B cell (primary cell): ENCODE results near the gene C1orf87. TPM values are rescaled to one million over a fixed set of nuclear protein-coding genes. Genes with fewer than 3 reads are reported as not detected.

Experiments used
- ATAC-seq: fragments of 200-7000 bp; cut with Tn5 transposase; one replicate; pipeline ENCODE4 v1.10.0; 2021; ENCODE audit warnings: low read depth, mild to moderate bottlenecking, moderate number of reproducible peaks, moderate library complexity
- CTCF ChIA-PET: fragments of 350-600 bp; sonication (Branson Sonifier 250); formaldehyde crosslinking; loops from one replicate; lab custom pipeline; 2021; ENCODE audit warnings: antibody characterized with exemption, inconsistent platforms; lab: Charles Lee
- POLR2A ChIA-PET: fragments of 350-600 bp; sonication (Branson Sonifier 250); formaldehyde crosslinking; loops from one replicate; lab custom pipeline; 2021; ENCODE audit warnings: antibody characterized with exemption; lab: Charles Lee
- DNase-seq: peaks from one replicate; pipeline ENCODE4 v3.0.0; 2013
- H2AFZ ChIP-seq: 2 replicates; pipeline ENCODE4 v1.6.1; 2012; ENCODE audit warnings: mild to moderate bottlenecking, low read depth, low read length; ENCODE audit not compliant: insufficient read depth, poor library complexity, severe bottlenecking
- H3K27ac ChIP-seq, 2 donors: 1 replicate in 1 of 2; 2 replicates in 1 of 2; pipeline ENCODE4 v1.5.1; 2012 to 2013; ENCODE audit warnings: low read length in 2 of 2, mild to moderate bottlenecking in 2 of 2, moderate library complexity in 1 of 2
- H3K27me3 ChIP-seq, 4 experiments: fragments of 200-600 bp in 1 of 4; sonication (generic) in 1 of 4; replicated peaks in 1 of 4; 1 replicate in 2 of 4; 2 replicates in 2 of 4; pipeline versions ENCODE4 v1.6.1 to v1.7.0; 2013 to 2016; ENCODE audit warnings: low read length in 3 of 4, mild to moderate bottlenecking in 2 of 4, mixed read lengths in 1 of 4, moderate library complexity in 1 of 4; ENCODE audit not compliant: insufficient read depth in 4 of 4, control insufficient read depth in 3 of 4; ENCODE audit errors: control extremely low read depth in 1 of 4
- H3K36me3 ChIP-seq, 2 experiments: replicated peaks in 1 of 2; 1 replicate in 1 of 2; 2 replicates in 1 of 2; pipeline versions ENCODE4 v1.6.1 to v1.7.1; 2013; ENCODE audit warnings: low read length in 1 of 2; ENCODE audit not compliant: insufficient read depth in 2 of 2, control insufficient read depth in 1 of 2; ENCODE audit errors: control extremely low read depth in 1 of 2, extremely low read depth in 1 of 2
- H3K4me1 ChIP-seq, 2 donors: fragments of 200-600 bp in 1 of 2; sonication (generic) in 1 of 2; 1 replicate in 1 of 2; 2 replicates in 1 of 2; pipeline versions ENCODE4 v1.5.1 to v1.6.1; 2013 to 2017; ENCODE audit warnings: low read length in 2 of 2; ENCODE audit not compliant: control insufficient read depth in 2 of 2, insufficient read depth in 2 of 2
- H3K4me2 ChIP-seq: replicated peaks from 2 replicates; pipeline ENCODE3; 2012; ENCODE audit warnings: mild to moderate bottlenecking, low read depth, low read length; ENCODE audit not compliant: poor library complexity, severe bottlenecking
- H3K4me3 ChIP-seq, 5 experiments: fragments of 200-600 bp in 1 of 5; sonication (generic) in 1 of 5; 1 replicate in 3 of 5; 2 replicates in 2 of 5; pipeline versions ENCODE4 v1.5.1 to v1.7.0; 2011 to 2016; ENCODE audit warnings: low read length in 4 of 5, mild to moderate bottlenecking in 4 of 5, low read depth in 2 of 5, control low read depth in 1 of 5, moderate library complexity in 1 of 5; ENCODE audit not compliant: insufficient read depth in 1 of 5; ENCODE audit errors: control extremely low read depth in 1 of 5, extremely low read depth in 1 of 5
- H3K79me2 ChIP-seq: fragments of 200-600 bp; sonication (generic); one replicate; pipeline ENCODE4 v1.6.0; 2016; ENCODE audit warnings: low read length; ENCODE audit not compliant: control insufficient read depth, insufficient read depth
- H3K9ac ChIP-seq: fragments of 200-600 bp; sonication (generic); 2 replicates; pipeline ENCODE4 v1.6.1; 2017; ENCODE audit warnings: mild to moderate bottlenecking, low read length, moderate library complexity
- H3K9me3 ChIP-seq, 3 donors: one replicate each; pipeline versions ENCODE4 v1.6.1 to v1.7.1; 2013; ENCODE audit warnings: low read length in 2 of 3; ENCODE audit not compliant: control insufficient read depth in 2 of 3, insufficient read depth in 1 of 3; ENCODE audit errors: control extremely low read depth in 1 of 3
- H4K20me1 ChIP-seq: 2 replicates; pipeline ENCODE4 v1.6.0; 2012; ENCODE audit warnings: mild to moderate bottlenecking, low read length; ENCODE audit not compliant: insufficient read depth, control insufficient read depth, poor library complexity, severe bottlenecking
- H3K27ac Mint-ChIP-seq: one replicate; pipeline ENCODE4 v1.8.0; 2021; ENCODE audit warnings: mixed read lengths
- H3K27me3 Mint-ChIP-seq: one replicate; pipeline ENCODE4 v1.8.0; 2021; ENCODE audit warnings: mixed read lengths
- H3K4me1 Mint-ChIP-seq: one replicate; pipeline ENCODE4 v1.8.0; 2021; ENCODE audit warnings: mixed read lengths
- H3K4me3 Mint-ChIP-seq: one replicate; pipeline ENCODE4 v1.8.0; 2021; ENCODE audit warnings: mixed read lengths
- H3K9me3 Mint-ChIP-seq: one replicate; pipeline ENCODE4 v1.8.0; 2022; ENCODE audit warnings: mixed read lengths; ENCODE audit not compliant: insufficient read depth
- CTCF ChIP-seq: fragments of 200-600 bp; IDR thresholded peaks from one replicate; pipeline ENCODE4 v1.8.0; 2022; ENCODE audit warnings: antibody characterized with exemption, mild to moderate bottlenecking
- EZH2 ChIP-seq: IDR thresholded peaks from 2 replicates; pipeline ENCODE4 v1.6.1; 2012; ENCODE audit warnings: borderline replicate concordance, low read depth, mild to moderate bottlenecking, moderate library complexity, low read length; ENCODE audit not compliant: insufficient read depth, poor library complexity, severe bottlenecking
- WGBS: methylation state at CpG from one replicate; pipeline ENCODE4 v1.1.5; 2013; ENCODE audit warnings: missing lambda C conversion rate; ENCODE audit not compliant: insufficient coverage; 5-methylcytosine and 5-hydroxymethylcytosine counted together
- intact Hi-C: fragments of 100-400 bp; cut with micrococcal nuclease; formaldehyde crosslinking; loops from one replicate; pipeline ENCODE4 v1.10.0; 2022
- polyA plus RNA-seq: library from polyadenylated mRNA; depleted of rRNA; stranded (reverse); fragments of >200 nt; gene quantifications from 2 replicates; pipeline ENCODE4 v1.2.3, GENCODE V29; 2012
- total RNA-seq, 2 donors: library from RNA; stranded (reverse); fragments of 120-200 nt in 1 of 2; gene quantifications; 1 replicate in 1 of 2; 2 replicates in 1 of 2; pipeline versions ENCODE4 v1.2.3 to v1.2.4, GENCODE V29; 2013 to 2022

Gene C1orf87
- total and polyA plus RNA-seq, 2 donors (not counting 1 experiment from before 2014, with no cell fraction given) = not detected

- H3K79me2 ChIP-seq = no peaks in the 10 kb centered on the region
- H3K27me3 ChIP-seq = peaks cover 0 to 5% (median 0%) of the 10 kb centered on the region in 4 experiments
- ChIA-PET POLR2A (no interaction called here), CTCF (interaction anchor here (1.3 kb wide), 1 partner anchor 10 kb away, joined by 4 read pairs; no protein-coding TSS in a partner anchor)
- intact Hi-C loops = no loop called here
- H3K4me3 ChIP-seq = no peak overlapping the region
- no peaks in the 10 kb centered on the region for H4K20me1 ChIP-seq
- no peaks in the 10 kb centered on the region for H3K36me3 ChIP-seq
- no peak overlapping the region for H2AFZ ChIP-seq
- Mint-ChIP-seq H3K27me3 (peaks cover 7% of the 10 kb centered on the region), H3K9me3 (no peaks in the 10 kb centered on the region), H3K4me1 (no peaks in the 10 kb centered on the region), H3K27ac (no peak overlapping the region), H3K4me3 (no peak overlapping the region)
- DNase-seq = no peak
- ATAC-seq = no peak
- H3K9me3 ChIP-seq = no peaks in the 10 kb centered on the region
- no peak overlapping the region for H3K27ac ChIP-seq
- no peak overlapping the region for H3K4me2 ChIP-seq
- 92% methylated on average over 2 of the region's 2 CpGs for whole genome bisulfite sequencing
- TF ChIP-seq EZH2 (no peak), CTCF (no peak)
- no peak overlapping the region for H3K9ac ChIP-seq
- no peaks in the 10 kb centered on the region for H3K4me1 ChIP-seq
These were observed 121.5 kb downstream of the C1orf87 start for GRCh38 chr1:59952065-59952464.

- no peak overlapping the region for H3K27ac ChIP-seq
- H3K4me3 ChIP-seq = no peak overlapping the region
- no peak overlapping the region for H3K4me2 ChIP-seq
- H3K79me2 ChIP-seq = no peaks in the 10 kb centered on the region
- Mint-ChIP-seq H3K27ac (no peak overlapping the region), H3K4me3 (no peak overlapping the region), H3K9me3 (no peaks in the 10 kb centered on the region), H3K27me3 (peaks cover 3% of the 10 kb centered on the region), H3K4me1 (no peaks in the 10 kb centered on the region)
- ATAC-seq = no peak
- no peak overlapping the region for H2AFZ ChIP-seq
- H3K27me3 ChIP-seq = peaks cover 0 to 5% (median 0%) of the 10 kb centered on the region in 4 experiments
- H3K4me1 ChIP-seq = no peaks in the 10 kb centered on the region
- no peak overlapping the region for H3K9ac ChIP-seq
- H3K36me3 ChIP-seq = no peaks in the 10 kb centered on the region
- intact Hi-C loops = loop anchor here (5.0 kb wide), 2 partner anchors 252 to 1432 kb away; no protein-coding TSS in a partner anchor
- ChIA-PET POLR2A (no interaction called here), CTCF (interaction anchor here (1.1 to 1.6 kb wide), 3 partner anchors 8 to 47 kb away, joined by 3 to 7 read pairs (median 3); no protein-coding TSS in a partner anchor)
- no peaks in the 10 kb centered on the region for H4K20me1 ChIP-seq
- no peak for TF ChIP-seq CTCF
- no peak for TF ChIP-seq EZH2
- H3K9me3 ChIP-seq = no peaks in the 10 kb centered on the region
- DNase-seq = no peak
These were observed 123.9 kb downstream of the C1orf87 start for GRCh38 chr1:59949648-59950047.
